Peyer's patch (tissue), 4 donors: ENCODE measurements around the gene PEX11G. TPM values are rescaled to one million over a fixed set of nuclear protein-coding genes. Genes with fewer than 3 reads are reported as not detected.

Source experiments
- DNase-seq, 3 donors: peaks; one replicate each; pipeline ENCODE4 v3.0.0-alpha.2; 2017 to 2019
- H3K27ac ChIP-seq, 4 donors: fragments of 200-600 bp; sonication (generic); one replicate each; pipeline ENCODE4 v1.5.1; 2016 to 2019
- H3K27me3 ChIP-seq, 2 donors: fragments of 200-600 bp; sonication (generic); one replicate each; pipeline ENCODE4 v1.5.1; 2019
- H3K36me3 ChIP-seq, 3 donors: fragments of 200-600 bp; sonication (generic); one replicate each; pipeline ENCODE4 v1.5.1; 2016 to 2019
- H3K4me1 ChIP-seq, 4 donors: fragments of 200-600 bp; sonication (generic); one replicate each; pipeline ENCODE4 v1.5.1; 2016 to 2019
- H3K4me3 ChIP-seq, 4 donors: fragments of 200-600 bp; sonication (generic); 1 replicate in 3 of 4; 2 replicates in 1 of 4; pipeline ENCODE4 v1.5.1; 2016 to 2019; ENCODE audit warnings: mild to moderate bottlenecking in 1 of 4
- H3K9me3 ChIP-seq, 4 donors: fragments of 200-600 bp; sonication (generic); one replicate each; pipeline ENCODE4 v1.5.1; 2016 to 2019; ENCODE audit warnings: mild to moderate bottlenecking in 1 of 4
- POLR2A ChIP-seq, 2 donors: fragments of 450-650 bp; IDR thresholded peaks; one replicate each; pipeline ENCODE4 v1.5.1; 2017; ENCODE audit warnings: antibody characterized with exemption in 2 of 2, mild to moderate bottlenecking in 2 of 2, moderate library complexity in 2 of 2
- total RNA-seq, 4 donors: library from RNA; depleted of rRNA; stranded (reverse); fragments of >200 nt; gene quantifications; one replicate each; pipeline ENCODE4 v1.1.0, GENCODE V29; 2016
- TF ChIP-seq, protein P1 (sequence below), 6 experiments: fragments of 450-650 bp in 4 of 6; fragments of 200-600 bp in 2 of 6; sonication (generic) in 1 of 6; IDR thresholded peaks; one replicate each; pipeline ENCODE4 v1.5.1; 2017 to 2019; ENCODE audit warnings: antibody characterized with exemption in 6 of 6, mild to moderate bottlenecking in 3 of 6, moderate library complexity in 1 of 6

PEX11G gene
- total RNA-seq, 4 donors from 2014 or later, result 8.2 to 14.3 (median 10.3) TPM; not detected in 1

DNA sequence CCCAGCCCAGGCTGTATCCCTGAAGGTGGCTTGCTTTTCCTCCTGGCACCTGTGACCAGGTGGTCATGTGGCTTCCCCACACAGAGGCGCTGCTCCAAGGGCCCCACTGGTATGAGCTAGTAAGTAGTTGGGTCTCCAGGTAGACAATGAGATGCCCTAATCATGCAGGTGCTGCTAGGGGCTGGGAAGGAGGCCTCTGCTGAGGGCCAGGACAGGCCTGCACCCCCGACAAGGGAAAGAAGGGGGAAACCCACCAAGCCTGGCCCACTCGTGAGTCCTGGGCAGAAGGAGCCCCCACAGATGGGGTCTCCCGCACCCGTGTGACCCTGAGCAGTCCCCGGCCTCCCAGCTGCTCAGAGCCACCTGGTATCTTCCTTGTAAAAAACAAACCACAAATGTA, 13.2 kb downstream of the PEX11G start:
- TF ChIP-seq POLR2A (IDR thresholded peaks at IDR 0.05), result no peak
- TF ChIP-seq, protein P1, sequence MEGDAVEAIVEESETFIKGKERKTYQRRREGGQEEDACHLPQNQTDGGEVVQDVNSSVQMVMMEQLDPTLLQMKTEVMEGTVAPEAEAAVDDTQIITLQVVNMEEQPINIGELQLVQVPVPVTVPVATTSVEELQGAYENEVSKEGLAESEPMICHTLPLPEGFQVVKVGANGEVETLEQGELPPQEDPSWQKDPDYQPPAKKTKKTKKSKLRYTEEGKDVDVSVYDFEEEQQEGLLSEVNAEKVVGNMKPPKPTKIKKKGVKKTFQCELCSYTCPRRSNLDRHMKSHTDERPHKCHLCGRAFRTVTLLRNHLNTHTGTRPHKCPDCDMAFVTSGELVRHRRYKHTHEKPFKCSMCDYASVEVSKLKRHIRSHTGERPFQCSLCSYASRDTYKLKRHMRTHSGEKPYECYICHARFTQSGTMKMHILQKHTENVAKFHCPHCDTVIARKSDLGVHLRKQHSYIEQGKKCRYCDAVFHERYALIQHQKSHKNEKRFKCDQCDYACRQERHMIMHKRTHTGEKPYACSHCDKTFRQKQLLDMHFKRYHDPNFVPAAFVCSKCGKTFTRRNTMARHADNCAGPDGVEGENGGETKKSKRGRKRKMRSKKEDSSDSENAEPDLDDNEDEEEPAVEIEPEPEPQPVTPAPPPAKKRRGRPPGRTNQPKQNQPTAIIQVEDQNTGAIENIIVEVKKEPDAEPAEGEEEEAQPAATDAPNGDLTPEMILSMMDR (IDR thresholded peaks at IDR 0.05), result no peak
- Histone ChIP-seq H3K36me3 (peaks cover 0 to 22% (median 0%) of the 10 kb centered on the region in 3 donors), H3K27me3 (no peaks in the 10 kb centered on the region), H3K4me1 (no peaks in the 10 kb centered on the region), H3K9me3 (no peaks in the 10 kb centered on the region), H3K27ac (no peak overlapping the region), H3K4me3 (no peak overlapping the region)
- DNase-seq, result peak in 1 of 3 donors; percentile 44

DNA sequence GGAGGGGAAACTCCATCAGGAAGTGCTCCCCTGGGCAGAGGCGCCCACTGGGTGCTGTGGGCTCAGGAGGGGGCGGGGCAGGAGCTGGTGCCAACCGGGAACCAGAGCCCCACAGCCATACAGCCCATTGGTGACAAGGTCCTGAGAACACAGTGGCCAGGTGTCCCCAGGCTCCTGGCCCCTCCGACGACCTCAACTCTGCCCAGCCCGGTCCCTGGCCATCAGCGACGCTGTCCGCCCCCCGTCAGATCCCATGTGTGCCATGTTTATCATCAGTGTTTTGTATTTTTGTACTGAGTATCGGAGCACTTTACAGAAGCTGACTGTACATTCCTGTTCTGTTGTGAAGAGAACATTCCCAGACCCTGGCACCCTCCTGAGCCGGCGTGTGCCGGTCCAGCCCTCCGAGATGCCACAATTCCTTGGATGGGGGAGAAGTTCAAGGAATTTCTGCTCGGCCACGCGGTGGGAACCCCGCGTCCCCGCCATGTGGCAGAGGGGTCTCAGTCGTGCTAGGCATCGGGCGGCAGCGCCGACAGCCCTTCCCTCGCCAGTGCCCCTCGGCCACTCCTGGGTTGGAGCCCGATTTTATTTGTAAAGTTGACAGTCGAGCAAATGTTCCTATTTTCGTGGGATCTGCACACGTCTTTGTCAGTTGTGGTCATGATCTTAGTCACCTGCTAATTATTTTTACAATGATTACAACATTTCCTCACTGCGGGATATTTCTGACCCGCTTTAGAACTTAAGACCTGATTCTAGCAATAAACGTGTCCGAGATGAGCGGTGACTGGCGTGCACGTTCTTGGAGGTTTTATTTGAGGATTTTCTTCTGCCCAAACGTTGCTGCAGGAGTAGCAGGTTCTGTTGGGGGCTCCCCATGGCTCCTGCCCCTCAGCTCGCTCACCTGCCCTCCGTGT, 16.9 kb downstream of the PEX11G start:
- Histone ChIP-seq H3K4me1 (no peaks in the 10 kb centered on the region), H3K9me3 (no peaks in the 10 kb centered on the region), H3K27me3 (no peaks in the 10 kb centered on the region), H3K27ac (peak overlapping the region in 1 of 4 donors; percentile 60), H3K36me3 (peaks cover 0 to 60% (median 0%) of the 10 kb centered on the region in 3 donors), H3K4me3 (no peak overlapping the region)
- TF ChIP-seq, protein P1 (IDR thresholded peaks at IDR 0.05), result no peak
- no peak for TF ChIP-seq POLR2A (IDR thresholded peaks at IDR 0.05)
- no peak for DNase-seq

- Histone ChIP-seq H3K27ac (no peak overlapping the region), H3K36me3 (peaks cover 0 to 70% (median 0%) of the 10 kb centered on the region in 3 donors), H3K4me3 (no peak overlapping the region), H3K27me3 (no peaks in the 10 kb centered on the region), H3K9me3 (no peaks in the 10 kb centered on the region), H3K4me1 (no peaks in the 10 kb centered on the region)
- TF ChIP-seq, protein P1 (IDR thresholded peaks at IDR 0.05), result no peak
- no peak for TF ChIP-seq POLR2A (IDR thresholded peaks at IDR 0.05)
- DNase-seq, result no peak
These were observed 18.1 kb downstream of the PEX11G start for GRCh38 chr19:7470540-7471305.

DNA sequence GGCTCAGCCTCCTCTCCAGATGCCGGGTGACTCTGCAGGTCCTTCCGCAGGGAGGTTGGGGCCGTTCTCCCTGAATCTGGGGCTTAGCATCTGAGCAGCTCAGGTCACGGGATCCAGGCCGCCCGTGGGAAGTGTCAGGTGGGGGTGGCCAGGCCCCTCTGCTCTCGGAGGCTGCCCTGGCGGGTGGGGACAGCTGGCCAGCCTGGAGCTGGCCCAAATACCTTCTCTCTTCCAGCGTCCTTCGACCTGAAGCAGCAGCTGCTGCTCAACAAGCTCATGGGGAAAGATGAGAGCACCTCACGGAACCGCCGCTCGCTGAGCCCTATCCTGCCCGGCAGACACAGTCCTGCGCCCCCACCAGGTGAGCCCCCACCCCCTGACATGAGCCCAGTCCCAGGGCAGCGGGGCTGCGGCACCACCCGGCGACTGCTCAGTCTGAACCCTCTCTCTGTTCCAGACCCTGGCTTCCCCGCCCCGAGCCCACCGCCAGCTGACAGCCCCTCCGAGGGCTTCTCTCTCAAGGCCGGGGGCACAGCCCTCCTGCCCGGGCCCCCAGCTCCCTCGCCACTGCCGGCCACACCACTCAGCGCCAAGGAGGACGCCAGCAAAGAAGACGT, 19.1 kb downstream of the PEX11G start:
- Histone ChIP-seq H3K4me3 (no peak overlapping the region), H3K27ac (no peak overlapping the region), H3K9me3 (no peaks in the 10 kb centered on the region), H3K27me3 (no peaks in the 10 kb centered on the region), H3K36me3 (peaks cover 0 to 80% (median 0%) of the 10 kb centered on the region in 3 donors), H3K4me1 (no peaks in the 10 kb centered on the region)
- no peak for TF ChIP-seq POLR2A (IDR thresholded peaks at IDR 0.05)
- TF ChIP-seq, protein P1 (IDR thresholded peaks at IDR 0.05), result no peak
- no peak for DNase-seq

- no peaks in the 10 kb centered on the region for H3K4me1 ChIP-seq
- TF ChIP-seq, protein P1 (IDR thresholded peaks at IDR 0.05), result no peak
- TF ChIP-seq POLR2A (IDR thresholded peaks at IDR 0.05), result no peak
- no peak overlapping the region for H3K4me3 ChIP-seq
- no peak overlapping the region for H3K27ac ChIP-seq
- no peak for DNase-seq
- H3K27me3 ChIP-seq, result no peaks in the 10 kb centered on the region
- peaks cover 0 to 85% (median 0%) of the 10 kb centered on the region in 3 donors for H3K36me3 ChIP-seq
- no peaks in the 10 kb centered on the region for H3K9me3 ChIP-seq
These were observed 20.0 kb downstream of the PEX11G start for GRCh38 chr19:7468840-7469239.
